H1 (cell line): ENCODE results near the gene C1orf174. TPM values are rescaled to one million over a fixed set of nuclear protein-coding genes. Genes with fewer than 3 reads are reported as not detected.

Experiments
- CTCF ChIA-PET: fragments of 300-600 bp; sonication (Branson Sonifier 250); formaldehyde crosslinking; loops from one replicate; lab custom pipeline; 2021; ENCODE audit not compliant: partially characterized antibody; lab: Charles Lee
- POLR2A ChIA-PET: fragments of 300-600 bp; sonication (Branson Sonifier 250); formaldehyde crosslinking; loops from one replicate; lab custom pipeline; 2021; ENCODE audit warnings: inconsistent platforms; ENCODE audit not compliant: partially characterized antibody; lab: Charles Lee
- DNase-seq, 2 experiments: peaks; one replicate each; pipeline versions ENCODE4 v3.0.0 to v3.0.0-alpha.2; 2010 to 2022; ENCODE audit warnings: low spot score in 2 of 2, low read depth in 1 of 2, mixed read lengths in 1 of 2
- FAIRE-seq: peaks from 2 replicates; lab custom pipeline; 2011; peaks lifted over from hg19 to GRCh38; lab: Jason Lieb, UNC
- H2AFZ ChIP-seq: 2 replicates; pipeline ENCODE4 v1.8.1; 2012; ENCODE audit warnings: low read length, inconsistent platforms
- H2AK5ac ChIP-seq: 2 replicates; pipeline ENCODE4 v1.6.1; 2013; ENCODE audit warnings: low read depth, low read length
- H2BK120ac ChIP-seq: replicated peaks from 2 replicates; pipeline ENCODE3; 2013; ENCODE audit warnings: low read depth, low read length, inconsistent platforms
- H2BK12ac ChIP-seq: 2 replicates; pipeline ENCODE4 v1.6.1; 2013; ENCODE audit warnings: low read depth, low read length
- H2BK15ac ChIP-seq: 2 replicates; pipeline ENCODE4 v1.6.1; 2013; ENCODE audit warnings: low read length
- H2BK20ac ChIP-seq: 2 replicates; pipeline ENCODE4 v1.6.1; 2013; ENCODE audit warnings: low read length
- H2BK5ac ChIP-seq: 2 replicates; pipeline ENCODE4 v1.6.1; 2013; ENCODE audit warnings: low read depth, low read length
- H3K14ac ChIP-seq: 2 replicates; pipeline ENCODE4 v1.6.1; 2013; ENCODE audit warnings: inconsistent platforms; ENCODE audit not compliant: insufficient read length
- H3K18ac ChIP-seq: 2 replicates; pipeline ENCODE4 v1.6.1; 2013; ENCODE audit warnings: low read length; ENCODE audit errors: extremely low read depth
- H3K23ac ChIP-seq: 2 replicates; pipeline ENCODE4 v1.6.1; 2013; ENCODE audit warnings: inconsistent platforms; ENCODE audit not compliant: insufficient read length
- H3K23me2 ChIP-seq: 2 replicates; pipeline ENCODE4 v1.6.1; 2013; ENCODE audit warnings: low read depth, low read length
- H3K27ac ChIP-seq: 2 replicates; pipeline ENCODE4 v1.6.1; 2011; ENCODE audit warnings: low read depth, low read length, inconsistent platforms
- H3K27me3 ChIP-seq, 4 experiments: replicated peaks in 1 of 4; 1 replicate in 1 of 4; 2 replicates in 3 of 4; pipeline versions ENCODE4 v1.6.1 to v1.8.1; 2011 to 2013; ENCODE audit warnings: low read length in 3 of 4, mild to moderate bottlenecking in 3 of 4, inconsistent platforms in 2 of 4, mixed read lengths in 2 of 4, moderate library complexity in 1 of 4; ENCODE audit not compliant: control insufficient read depth in 3 of 4, insufficient read depth in 3 of 4; ENCODE audit errors: extremely low read depth in 1 of 4
- H3K36me3 ChIP-seq, 4 experiments: 2 replicates each; pipeline versions ENCODE4 v1.6.1 to v1.8.1; 2011 to 2013; ENCODE audit warnings: mild to moderate bottlenecking in 4 of 4, low read length in 3 of 4, moderate library complexity in 2 of 4, control low read depth in 1 of 4, inconsistent platforms in 1 of 4; ENCODE audit not compliant: insufficient read depth in 4 of 4, control insufficient read depth in 2 of 4
- H3K4ac ChIP-seq: replicated peaks from 2 replicates; pipeline ENCODE3; 2013; ENCODE audit warnings: low read length, low read depth, mixed read lengths, inconsistent platforms; ENCODE audit not compliant: insufficient read length
- H3K4me1 ChIP-seq, 4 experiments: replicated peaks in 1 of 4; 1 replicate in 1 of 4; 2 replicates in 3 of 4; pipeline versions ENCODE4 v1.6.1 to v1.8.1; 2011 to 2013; ENCODE audit warnings: low read length in 3 of 4, inconsistent platforms in 2 of 4, mixed read lengths in 1 of 4; ENCODE audit not compliant: insufficient read depth in 4 of 4, control insufficient read depth in 3 of 4
- H3K4me2 ChIP-seq, 2 experiments: 2 replicates each; pipeline versions ENCODE4 v1.6.1 to v1.8.1; 2011 to 2013; ENCODE audit warnings: low read depth in 2 of 2, low read length in 2 of 2, control low read depth in 1 of 2, inconsistent platforms in 1 of 2, mild to moderate bottlenecking in 1 of 2; ENCODE audit not compliant: insufficient read depth in 1 of 2
- H3K4me3 ChIP-seq, 4 experiments: fragments of 200-600, 300-600 bp in 1 of 4; sonication (generic), shearing (Covaris generic), sonication (Bioruptor Twin) in 1 of 4; 2 replicates each; pipeline versions ENCODE4 v1.5.1 to v1.8.1; 2011 to 2016; ENCODE audit warnings: low read length in 4 of 4, low read depth in 3 of 4, control low read depth in 2 of 4, inconsistent platforms in 2 of 4, mild to moderate bottlenecking in 2 of 4, mixed read lengths in 1 of 4, moderate library complexity in 1 of 4; ENCODE audit not compliant: insufficient read depth in 2 of 4; ENCODE audit errors: extremely low read depth in 1 of 4
- H3K56ac ChIP-seq: replicated peaks from 2 replicates; pipeline ENCODE3; 2013; ENCODE audit warnings: low read depth, mild to moderate bottlenecking, mixed read lengths, low read length, inconsistent platforms; ENCODE audit not compliant: insufficient read length
- H3K79me1 ChIP-seq: 2 replicates; pipeline ENCODE4 v1.6.1; 2013; ENCODE audit warnings: low read depth, low read length, control low read depth
- H3K79me2 ChIP-seq, 2 experiments: 2 replicates each; pipeline versions ENCODE4 v1.6.1 to v1.8.1; 2012 to 2013; ENCODE audit warnings: low read length in 2 of 2, mild to moderate bottlenecking in 2 of 2, inconsistent platforms in 1 of 2; ENCODE audit not compliant: insufficient read depth in 2 of 2, control insufficient read depth in 1 of 2
- H3K9ac ChIP-seq, 4 experiments: replicated peaks in 1 of 4; 1 replicate in 1 of 4; 2 replicates in 3 of 4; pipeline versions ENCODE4 v1.6.1 to v1.8.1; 2011 to 2013; ENCODE audit warnings: low read depth in 3 of 4, low read length in 3 of 4, control low read depth in 2 of 4, mild to moderate bottlenecking in 2 of 4, moderate library complexity in 2 of 4, inconsistent platforms in 1 of 4; ENCODE audit errors: extremely low read depth in 1 of 4
- H3K9me3 ChIP-seq, 2 experiments: 2 replicates each; pipeline versions ENCODE4 v1.6.1 to v1.8.1; 2012 to 2013; ENCODE audit warnings: mild to moderate bottlenecking in 2 of 2, moderate library complexity in 2 of 2, control low read depth in 1 of 2, inconsistent platforms in 1 of 2, low read depth in 1 of 2, low read length in 1 of 2, mixed read lengths in 1 of 2; ENCODE audit not compliant: insufficient read depth in 2 of 2
- H4K20me1 ChIP-seq, 2 experiments: replicated peaks in 1 of 2; 2 replicates each; pipeline versions ENCODE3 to v1.8.1; 2011 to 2013; ENCODE audit warnings: inconsistent platforms in 2 of 2, low read length in 2 of 2, mild to moderate bottlenecking in 1 of 2; ENCODE audit not compliant: insufficient read depth in 2 of 2, control insufficient read depth in 1 of 2
- H4K5ac ChIP-seq: 2 replicates; pipeline ENCODE4 v1.6.1; 2013; ENCODE audit warnings: low read length, low read depth, mixed read lengths, inconsistent platforms; ENCODE audit not compliant: insufficient read length
- H4K8ac ChIP-seq: 2 replicates; pipeline ENCODE4 v1.8.0; 2013; ENCODE audit warnings: mild to moderate bottlenecking, moderate library complexity, low read length, inconsistent platforms; ENCODE audit not compliant: insufficient read depth; ENCODE audit errors: extremely low read depth
- H4K91ac ChIP-seq: replicated peaks from 2 replicates; pipeline ENCODE3; 2013; ENCODE audit warnings: low read length, mixed read lengths, inconsistent platforms; ENCODE audit not compliant: insufficient read length
- BRCA1 ChIP-seq: IDR thresholded peaks from 2 replicates; pipeline ENCODE4 v1.6.1; 2012; ENCODE audit warnings: low read depth, low read length, improper control_type of control experiment
- POLR2AphosphoS5 ChIP-seq: IDR thresholded peaks from 2 replicates; pipeline ENCODE4 v1.6.1; 2011; ENCODE audit warnings: low read depth, low read length
- SIX5 ChIP-seq: IDR thresholded peaks from 2 replicates; pipeline ENCODE4 v1.6.1; 2011; ENCODE audit warnings: mild to moderate bottlenecking, low read depth, low read length
- WGBS, 2 experiments: shearing (Covaris generic) in 1 of 2; methylation state at CpG; one replicate each; pipeline versions ENCODE4 v1.1.6 to v1.1.7; 2013 to 2015; ENCODE audit warnings: low lambda C conversion rate in 2 of 2, mixed read lengths in 2 of 2, inconsistent platforms in 1 of 2, low coverage in 1 of 2, missing lambda C conversion rate in 1 of 2; ENCODE audit not compliant: insufficient replicate concordance in 2 of 2, insufficient coverage in 1 of 2, insufficient read length in 1 of 2; ENCODE audit errors: extremely low coverage in 1 of 2, missing lambda C conversion rate in 1 of 2; 5-methylcytosine and 5-hydroxymethylcytosine counted together
- polyA plus RNA-seq, 7 experiments: library from polyadenylated mRNA; depleted of rRNA in 3 of 7; stranded (reverse) in 5 of 7; unstranded in 2 of 7; fragments of >200 nt in 5 of 7; fragments of 200-250 nt in 2 of 7; gene quantifications; 1 replicate in 5 of 7; 2 replicates in 1 of 7; 4 replicates in 1 of 7; pipeline versions ENCODE4 v1.2.1 to v1.2.3, GENCODE V29; 2011 to 2013; ENCODE audit warnings: missing spikeins in 2 of 7, mixed read lengths in 2 of 7
- total RNA-seq: library from RNA; stranded (reverse); fragmentation: NEBNext Ultra II Directional; extraction: Animal tissue kit (Norgen Biotek cat#: 25700); gene quantifications from 2 replicates; pipeline ENCODE4 v1.2.1, GENCODE V29; 2021

The C1orf174 gene
- total and polyA plus RNA-seq, 2 of the 8 experiments (the other 6 are each of a cell fraction or from before 2014, with no cell fraction given), result 28.4 to 32.4 TPM

DNA sequence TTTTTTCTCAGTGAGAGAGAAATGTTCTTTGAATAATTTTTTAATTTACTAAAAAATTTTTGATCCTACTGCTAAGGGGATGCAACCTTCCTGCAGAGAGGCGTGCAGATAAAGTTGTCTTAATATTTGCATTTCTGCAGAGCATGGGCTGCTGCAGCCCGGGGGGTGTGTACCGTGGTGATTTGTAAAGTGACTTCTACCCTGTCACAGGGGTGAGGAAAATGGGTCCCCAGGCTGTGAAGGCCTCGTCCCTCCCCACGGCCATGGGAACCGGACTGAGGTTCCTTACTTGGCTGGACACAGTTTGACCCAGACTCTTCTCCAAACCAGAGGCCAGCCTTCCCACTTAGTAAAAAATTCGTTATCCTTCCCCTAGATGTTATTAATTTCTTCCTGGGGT lies 9.5 kb upstream of the C1orf174 start:
- H3K14ac ChIP-seq, result no peak overlapping the region
- FAIRE-seq, result no peak
- no peaks in the 10 kb centered on the region for H3K36me3 ChIP-seq
- no peak overlapping the region for H4K5ac ChIP-seq
- H3K23ac ChIP-seq, result no peak overlapping the region
- no peak overlapping the region for H3K4me2 ChIP-seq
- POLR2A ChIA-PET, result no interaction called here
- H3K18ac ChIP-seq, result no peak overlapping the region
- H4K8ac ChIP-seq, result no peak overlapping the region
- H3K9me3 ChIP-seq, result no peaks in the 10 kb centered on the region
- H2BK120ac ChIP-seq, result no peak overlapping the region
- H2BK5ac ChIP-seq, result no peak overlapping the region
- no peak overlapping the region for H2BK12ac ChIP-seq
- H3K4me1 ChIP-seq, result peaks cover 0 to 8% (median 4%) of the 10 kb centered on the region in 4 experiments; a peak in 3 of 7 replicates
- no peaks in the 10 kb centered on the region; the same call in 1 of the 2 replicates for H3K79me1 ChIP-seq
- H3K4ac ChIP-seq, result no peak overlapping the region
- no peak overlapping the region for H2BK20ac ChIP-seq
- H2BK15ac ChIP-seq, result no peak overlapping the region
- H3K56ac ChIP-seq, result no peak overlapping the region
- H3K79me2 ChIP-seq, result no peaks in the 10 kb centered on the region
- H2AFZ ChIP-seq, result no peak overlapping the region
- no peaks in the 10 kb centered on the region; a peak in 1 of 7 replicates for H3K27me3 ChIP-seq
- no peak overlapping the region for H4K91ac ChIP-seq
- no peak for DNase-seq
- no peak overlapping the region for H3K9ac ChIP-seq
- H4K20me1 ChIP-seq, result no peaks in the 10 kb centered on the region
- H2AK5ac ChIP-seq, result no peak overlapping the region
- no peaks in the 10 kb centered on the region; the same call in 1 of the 2 replicates for H3K23me2 ChIP-seq
- 91% methylated on average over 7 of the region's 7 CpGs; no CpG with 5 or more reads in 1 of the 2 experiments for WGBS, 2 experiments
- CTCF ChIA-PET, result no interaction called here
- no peak overlapping the region for H3K4me3 ChIP-seq
- H3K27ac ChIP-seq, result no peak overlapping the region
- no peak for TF ChIP-seq BRCA1
- TF ChIP-seq POLR2AphosphoS5, result no peak
- TF ChIP-seq SIX5, result no peak
